Testis (tissue), 3 donors: ENCODE measurements around the gene OPCML. TPM values are rescaled to one million over a fixed set of nuclear protein-coding genes. Genes with fewer than 3 reads are reported as not detected.

Experiments used
- DNase-seq: peaks from one replicate; pipeline ENCODE4 v3.0.0-alpha.2; 2019
- H3K27ac ChIP-seq, 2 donors: fragments of 200-600 bp; sonication (generic); one replicate each; pipeline ENCODE4 v1.5.1; 2019
- H3K27me3 ChIP-seq: fragments of 200-600 bp; sonication (generic); one replicate; pipeline ENCODE4 v1.5.1; 2019
- H3K36me3 ChIP-seq: fragments of 200-600 bp; sonication (generic); one replicate; pipeline ENCODE4 v1.5.1; 2017; ENCODE audit warnings: low read depth; ENCODE audit errors: missing control alignments
- H3K4me1 ChIP-seq: fragments of 200-600 bp; sonication (generic); one replicate; pipeline ENCODE4 v1.5.1; 2019
- H3K4me3 ChIP-seq, 2 donors: fragments of 200-600 bp; sonication (generic); one replicate each; pipeline ENCODE4 v1.5.1; 2017 to 2019
- H3K9me3 ChIP-seq: fragments of 200-600 bp; sonication (generic); one replicate; pipeline ENCODE4 v1.5.1; 2017
- POLR2A ChIP-seq: fragments of 450-650 bp; IDR thresholded peaks from one replicate; pipeline ENCODE4 v1.6.1; 2017; ENCODE audit warnings: antibody characterized with exemption, mild to moderate bottlenecking, moderate library complexity
- WGBS, 2 donors: methylation state at CpG; one replicate each; pipeline ENCODE4 v1.1.5; 2018; 5-methylcytosine and 5-hydroxymethylcytosine counted together
- intact Hi-C: fragments of 100-400 bp; cut with DNase I; formaldehyde crosslinking; loops from one replicate; pipeline ENCODE4 v1.15.1; 2023; ENCODE audit warnings: low total_unique reads
- polyA plus RNA-seq: library from polyadenylated mRNA; stranded (reverse); fragments of 350-450 nt; fragmentation: Illumina TruSeq; extraction: RNeasy Lipid Tissue Mini Kit (QIAGEN cat#74804); gene quantifications from one replicate; pipeline ENCODE4 v1.2.3, GENCODE V29; 2014; ENCODE audit warnings: low read depth, low replicate concordance; ENCODE audit not compliant: insufficient read depth
- total RNA-seq, 2 donors: library from RNA; depleted of rRNA; stranded (reverse); fragments of >200 nt; gene quantifications; one replicate each; pipeline ENCODE4 v1.2.3, GENCODE V29; 2016
- TF ChIP-seq, protein P1 (sequence below), 3 experiments: fragments of 450-650 bp in 2 of 3; fragments of 200-600 bp in 1 of 3; sonication (generic) in 1 of 3; IDR thresholded peaks; one replicate each; pipeline ENCODE4 v1.5.1; 2016 to 2019; ENCODE audit warnings: antibody characterized with exemption in 3 of 3, mild to moderate bottlenecking in 2 of 3, moderate library complexity in 1 of 3

The OPCML gene
- total and polyA plus RNA-seq, 3 donors from 2014 or later, result 0.16 to 2.7 (median 0.62) TPM

DNA sequence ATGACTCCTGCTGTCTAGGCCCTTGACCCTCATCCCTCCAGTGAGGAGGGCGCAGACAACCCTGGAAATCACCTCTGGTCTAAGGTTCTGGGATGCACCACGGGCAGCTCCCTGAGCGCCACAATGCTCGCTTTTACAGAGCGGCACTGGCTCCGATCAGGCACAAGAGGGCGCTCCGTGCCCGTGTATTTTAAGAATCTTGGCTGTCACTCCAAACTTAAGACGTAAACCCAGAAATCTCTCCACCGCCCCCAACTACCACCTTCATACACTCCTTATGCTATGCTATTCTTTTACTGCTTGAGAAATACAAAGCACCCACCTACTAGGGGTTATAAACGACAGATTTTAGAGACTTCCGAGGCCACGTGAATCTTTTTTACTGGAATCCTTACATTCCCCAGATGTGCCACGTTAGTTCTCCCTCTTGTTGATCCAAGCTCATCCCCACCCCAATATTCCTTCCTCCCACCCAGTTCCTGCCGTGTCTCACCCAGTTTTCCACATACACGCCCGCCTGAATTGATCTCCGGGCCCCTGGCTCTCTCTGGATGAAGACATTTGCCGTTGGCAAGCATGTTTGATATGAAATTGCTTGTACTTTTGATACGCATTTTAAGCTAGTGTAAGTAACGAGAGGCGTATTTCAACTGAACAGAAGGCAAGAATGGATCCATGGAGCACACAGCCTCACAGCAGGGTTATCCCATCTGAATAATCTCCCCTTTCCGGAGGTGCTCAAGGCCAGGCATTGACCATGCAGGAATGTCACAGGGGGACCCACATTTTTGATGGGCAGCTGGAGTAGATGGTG lies 453.5 kb downstream of the OPCML start:
- TF ChIP-seq, protein P1, sequence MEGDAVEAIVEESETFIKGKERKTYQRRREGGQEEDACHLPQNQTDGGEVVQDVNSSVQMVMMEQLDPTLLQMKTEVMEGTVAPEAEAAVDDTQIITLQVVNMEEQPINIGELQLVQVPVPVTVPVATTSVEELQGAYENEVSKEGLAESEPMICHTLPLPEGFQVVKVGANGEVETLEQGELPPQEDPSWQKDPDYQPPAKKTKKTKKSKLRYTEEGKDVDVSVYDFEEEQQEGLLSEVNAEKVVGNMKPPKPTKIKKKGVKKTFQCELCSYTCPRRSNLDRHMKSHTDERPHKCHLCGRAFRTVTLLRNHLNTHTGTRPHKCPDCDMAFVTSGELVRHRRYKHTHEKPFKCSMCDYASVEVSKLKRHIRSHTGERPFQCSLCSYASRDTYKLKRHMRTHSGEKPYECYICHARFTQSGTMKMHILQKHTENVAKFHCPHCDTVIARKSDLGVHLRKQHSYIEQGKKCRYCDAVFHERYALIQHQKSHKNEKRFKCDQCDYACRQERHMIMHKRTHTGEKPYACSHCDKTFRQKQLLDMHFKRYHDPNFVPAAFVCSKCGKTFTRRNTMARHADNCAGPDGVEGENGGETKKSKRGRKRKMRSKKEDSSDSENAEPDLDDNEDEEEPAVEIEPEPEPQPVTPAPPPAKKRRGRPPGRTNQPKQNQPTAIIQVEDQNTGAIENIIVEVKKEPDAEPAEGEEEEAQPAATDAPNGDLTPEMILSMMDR (IDR thresholded peaks at IDR 0.05), result peak; percentile 11 to 68 (median 52)
- no peak for TF ChIP-seq POLR2A
- peak; percentile 79 for DNase-seq
- no peaks in the 10 kb centered on the region for H3K4me1 ChIP-seq
- H3K27ac ChIP-seq, result no peak overlapping the region
- no peaks in the 10 kb centered on the region for H3K36me3 ChIP-seq
- intact Hi-C loops, result no loop called here
- no peaks in the 10 kb centered on the region for H3K27me3 ChIP-seq
- WGBS, 2 donors, result 19 to 21% methylated on average over 24 of the region's 24 CpGs
- no peak overlapping the region for H3K4me3 ChIP-seq
- no peaks in the 10 kb centered on the region for H3K9me3 ChIP-seq

DNA sequence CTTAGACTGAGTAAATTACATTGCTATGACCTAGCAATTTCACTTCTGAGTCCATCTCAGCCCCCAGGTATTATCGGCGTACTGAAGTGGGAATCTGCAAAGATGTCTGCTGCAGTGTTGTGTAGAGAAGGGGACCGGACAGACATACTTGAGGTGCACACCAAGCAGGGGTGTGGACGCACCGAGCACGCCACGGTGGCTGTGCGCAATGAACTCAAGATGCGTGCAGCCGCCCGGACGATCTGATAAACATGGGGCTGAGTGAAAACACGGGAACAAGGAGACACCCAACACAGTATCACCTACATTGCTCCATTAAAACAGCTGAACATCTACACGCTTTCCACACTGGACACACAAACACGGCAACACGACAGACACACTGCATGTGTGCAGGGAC lies 454.3 kb downstream of the OPCML start:
- WGBS, 2 donors, result 40 to 62% methylated on average over 16 of the region's 16 CpGs
- Histone ChIP-seq H3K27me3 (no peaks in the 10 kb centered on the region), H3K27ac (no peak overlapping the region), H3K4me1 (no peaks in the 10 kb centered on the region), H3K36me3 (no peaks in the 10 kb centered on the region), H3K9me3 (no peaks in the 10 kb centered on the region), H3K4me3 (no peak overlapping the region)
- intact Hi-C loops, result no loop called here
- no peak for DNase-seq
- TF ChIP-seq, protein P1 (IDR thresholded peaks at IDR 0.05), result no peak
- no peak for TF ChIP-seq POLR2A

GRCh38 chr11:133075351-133075750 lies 456.9 kb downstream of the OPCML start:
- 80 to 87% methylated on average over 2 to 8 of the region's 8 CpGs for WGBS, 2 donors
- no peak for TF ChIP-seq POLR2A
- TF ChIP-seq, protein P1 (IDR thresholded peaks at IDR 0.05), result no peak
- H3K9me3 ChIP-seq, result no peaks in the 10 kb centered on the region

DNA sequence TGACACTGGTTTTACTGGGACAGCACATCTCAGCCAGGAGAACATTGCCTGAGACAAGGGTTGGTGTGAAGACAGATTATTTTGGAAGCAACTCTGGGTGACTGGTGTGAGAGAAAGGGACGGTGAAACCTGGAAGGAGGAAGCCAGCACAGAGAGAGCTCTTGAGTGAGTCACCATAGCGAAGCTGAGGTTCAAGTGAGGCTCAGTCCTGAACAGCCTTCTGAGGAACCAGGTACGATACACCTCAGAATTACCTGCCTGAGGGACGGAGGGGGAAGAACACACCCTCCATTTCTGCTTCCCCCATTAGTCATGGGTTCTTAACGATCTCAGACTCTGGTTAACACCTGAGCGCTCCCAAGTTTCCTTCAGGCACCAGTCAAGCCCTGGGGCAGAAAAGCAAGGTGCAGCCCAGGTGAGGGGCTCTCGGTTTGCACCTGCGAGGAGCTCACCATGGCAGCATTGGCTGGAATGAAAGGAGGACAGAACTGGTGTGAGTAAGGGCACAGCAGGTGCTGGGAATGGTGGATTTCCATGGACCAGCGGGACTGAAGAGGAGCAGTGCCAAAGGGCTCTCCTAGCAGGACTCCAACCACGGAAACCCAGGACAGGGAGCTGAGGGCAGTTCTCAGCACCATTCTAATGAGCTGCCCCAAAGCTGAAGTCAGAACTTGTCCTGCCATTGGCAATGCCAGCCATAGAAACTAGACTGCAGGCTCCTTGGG lies 459.3 kb downstream of the OPCML start:
- Histone ChIP-seq H3K27ac (no peak overlapping the region), H3K36me3 (no peaks in the 10 kb centered on the region), H3K27me3 (no peaks in the 10 kb centered on the region), H3K4me1 (no peaks in the 10 kb centered on the region), H3K4me3 (no peak overlapping the region), H3K9me3 (no peaks in the 10 kb centered on the region)
- intact Hi-C loops, result no loop called here
- 92 to 95% methylated on average over 10 of the region's 10 CpGs for WGBS, 2 donors
- TF ChIP-seq, protein P1 (IDR thresholded peaks at IDR 0.05), result no peak
- no peak for TF ChIP-seq POLR2A
- DNase-seq, result no peak

More at GRCh38 chr11:133075351-133075750, 456.9 kb downstream of the OPCML start:
- Histone ChIP-seq H3K27me3 (no peaks in the 10 kb centered on the region), H3K4me3 (no peak overlapping the region), H3K4me1 (no peaks in the 10 kb centered on the region), H3K36me3 (no peaks in the 10 kb centered on the region), H3K27ac (no peak overlapping the region)
- DNase-seq, result no peak
- intact Hi-C loops, result no loop called here
